Stimulated activated CD8-positive, alpha-beta memory T cell treated with anti-CD3 and anti-CD28 coated beads, Interleukin-12 subunit alpha, Interleukin-12 subunit beta, amount 100 ng/mL, for 24 hours (primary cell): Measurements from ENCODE around the gene HSPA1A.
"Not testable (repeated sequence)": the region's sequence is repeated elsewhere in the genome, so short reads cannot be mapped to it uniquely, and the experiment has no call there.

Experiments used
- DNase-seq: peaks from one replicate; pipeline ENCODE4 v3.0.0-alpha.2; 2020; ENCODE audit errors: extremely low read depth

HSPA1A gene

GRCh38 chr6:31781244-31782125 lies 33.9 kb upstream of the HSPA1A start:
- no peak for DNase-seq

GRCh38 chr6:31782126-31782855 lies 33.1 kb upstream of the HSPA1A start:
- no peak for DNase-seq

GRCh38 chr6:31784098-31784925 lies 31.0 kb upstream of the HSPA1A start:
- no peak for DNase-seq

- DNase-seq = no peak
These were observed 29.9 kb upstream of the HSPA1A start for GRCh38 chr6:31785475-31785874.

- no peak for DNase-seq
These were observed 23.8 kb upstream of the HSPA1A start for GRCh38 chr6:31791324-31792089.

GRCh38 chr6:31792090-31792374 lies 23.3 kb upstream of the HSPA1A start:
- DNase-seq = no peak

- no peak for DNase-seq
These were observed 22.6 kb upstream of the HSPA1A start for GRCh38 chr6:31792761-31793171.

GRCh38 chr6:31793927-31794245 lies 21.5 kb upstream of the HSPA1A start:
- DNase-seq = not testable (repeated sequence)

GRCh38 chr6:31794294-31794865 lies 21.0 kb upstream of the HSPA1A start:
- no peak for DNase-seq

- DNase-seq = no peak
These were observed 20.3 kb upstream of the HSPA1A start for GRCh38 chr6:31794866-31795615.

- peak; percentile 58 for DNase-seq
These were observed 19.6 kb upstream of the HSPA1A start, which contains the start of gene VARS1 for GRCh38 chr6:31795616-31796298. TSS of gene VARS1 (minus strand) at chr6:31795752. CDS start at chr6:31795217, 535 bp downstream.

GRCh38 chr6:31796993-31797385 lies 18.4 kb upstream of the HSPA1A start:
- no peak for DNase-seq

GRCh38 chr6:31797588-31797987 lies 17.8 kb upstream of the HSPA1A start:
- DNase-seq = no peak

- no peak for DNase-seq
These were observed 15.6 kb upstream of the HSPA1A start for GRCh38 chr6:31799781-31800180.

GRCh38 chr6:31801031-31801927 lies 14.1 kb upstream of the HSPA1A start:
- DNase-seq = not testable (repeated sequence)

GRCh38 chr6:31805939-31806469 lies 9.3 kb upstream of the HSPA1A start:
- no peak for DNase-seq

- peak; percentile 98 for DNase-seq
These were observed 8.7 kb upstream of the HSPA1A start, which contains the start of gene LSM2 for GRCh38 chr6:31806470-31807272. TSS of gene LSM2 (minus strand) at chr6:31806966. CDS start at chr6:31806757, 209 bp downstream.

- not testable (repeated sequence) for DNase-seq
These were observed 6.7 kb upstream of the HSPA1A start for GRCh38 chr6:31808599-31808998.
